HEK293 (cell line): ENCODE measurements around the gene PMFBP1.
A peak's percentile ranks its signal among the peaks of the same experiment; 100 is the strongest.

ENCODE experiments used
- CTCF ChIA-PET: fragments of 350-600 bp; formaldehyde crosslinking; extraction: SDS; loops from one replicate; lab custom pipeline; 2021; ENCODE audit warnings: antibody characterized with exemption; lab: Yijun Ruan, JAX
- POLR2A ChIA-PET: fragments of 300-600 bp; formaldehyde crosslinking; extraction: SDS; loops from one replicate; lab custom pipeline; 2020; ENCODE audit warnings: antibody characterized with exemption, inconsistent platforms; lab: Yijun Ruan, JAX
- H3K27ac ChIP-seq: fragments of 200-500 bp; sonication (Bioruptor generic); 2 replicates; pipeline ENCODE4 v1.5.1; 2014; ENCODE audit warnings: low read depth, low read length, control low read depth, inconsistent platforms; ENCODE audit errors: extremely low read depth
- H3K36me3 ChIP-seq, 2 experiments: fragments of 200-500 bp in 1 of 2; sonication (Bioruptor generic) in 1 of 2; 1 replicate in 1 of 2; 2 replicates in 1 of 2; pipeline ENCODE4 v1.5.1; 2014 to 2017; ENCODE audit warnings: inconsistent platforms in 2 of 2, low read length in 2 of 2; ENCODE audit not compliant: control insufficient read depth in 2 of 2, insufficient read depth in 1 of 2
- H3K4me1 ChIP-seq: fragments of 200-500 bp; sonication (Bioruptor generic); 2 replicates; pipeline ENCODE4 v1.5.1; 2014; ENCODE audit warnings: mild to moderate bottlenecking, low read length, inconsistent platforms; ENCODE audit not compliant: control insufficient read depth, insufficient read depth
- H3K4me3 ChIP-seq: 2 replicates; pipeline ENCODE4 v1.5.1; 2011; ENCODE audit warnings: low read depth, mild to moderate bottlenecking, control low read depth, low read length, moderate library complexity
- H3K9me3 ChIP-seq: fragments of 200-500 bp; sonication (Bioruptor generic); 2 replicates; pipeline ENCODE4 v1.5.1; 2014; ENCODE audit warnings: low read depth, low read length, inconsistent platforms; ENCODE audit not compliant: control insufficient read depth, insufficient read depth
- EGR2 ChIP-seq: fragments of 450-650 bp; formaldehyde crosslinking; IDR thresholded peaks from 2 replicates; pipeline ENCODE4 v1.5.1; 2016; ENCODE audit warnings: low read depth, missing biosample characterization, missing genetic modification characterization
- KLF10 ChIP-seq: fragments of 450-650 bp; IDR thresholded peaks from 2 replicates; pipeline ENCODE4 v1.5.1; 2018; ENCODE audit warnings: missing biosample characterization, mild to moderate bottlenecking, missing genetic modification characterization
- PRDM1 ChIP-seq: fragments of 450-650 bp; formaldehyde crosslinking; IDR thresholded peaks from 2 replicates; pipeline ENCODE4; 2016; ENCODE audit warnings: missing biosample characterization, missing genetic modification characterization
- PRDM4 ChIP-seq: fragments of 450-650 bp; formaldehyde crosslinking; IDR thresholded peaks from 2 replicates; pipeline ENCODE4 v1.5.1; 2017; ENCODE audit warnings: missing biosample characterization, missing genetic modification characterization
- WT1 ChIP-seq: fragments of 450-650 bp; formaldehyde crosslinking; IDR thresholded peaks from 2 replicates; pipeline ENCODE4 v1.5.1; 2016; ENCODE audit warnings: missing biosample characterization, missing genetic modification characterization
- ZBTB7A ChIP-seq: fragments of 450-650 bp; formaldehyde crosslinking; IDR thresholded peaks from 2 replicates; pipeline ENCODE4 v1.5.1; 2016; ENCODE audit warnings: low read depth, missing biosample characterization, missing genetic modification characterization
- ZFP41 ChIP-seq: fragments of 450-650 bp; formaldehyde crosslinking; IDR thresholded peaks from 2 replicates; pipeline ENCODE4 v1.5.1; 2016; ENCODE audit warnings: missing biosample characterization, missing genetic modification characterization, borderline replicate concordance
- ZNF148 ChIP-seq: fragments of 450-650 bp; formaldehyde crosslinking; IDR thresholded peaks from 2 replicates; pipeline ENCODE4 v1.5.0; 2017; ENCODE audit warnings: missing biosample characterization, missing genetic modification characterization, borderline replicate concordance
- ZNF16 ChIP-seq: fragments of 450-650 bp; formaldehyde crosslinking; IDR thresholded peaks from 2 replicates; pipeline ENCODE4 v1.5.1; 2016; ENCODE audit warnings: low read depth, missing biosample characterization, missing genetic modification characterization
- ZNF174 ChIP-seq: fragments of 450-650 bp; formaldehyde crosslinking; IDR thresholded peaks from 2 replicates; pipeline ENCODE4 v1.5.0; 2017; ENCODE audit warnings: missing biosample characterization, mild to moderate bottlenecking, missing genetic modification characterization
- ZNF19 ChIP-seq: fragments of 450-650 bp; formaldehyde crosslinking; IDR thresholded peaks from 2 replicates; pipeline ENCODE4; 2016; ENCODE audit warnings: missing biosample characterization, missing genetic modification characterization, low read depth
- ZNF202 ChIP-seq: fragments of 450-650 bp; formaldehyde crosslinking; IDR thresholded peaks from 2 replicates; pipeline ENCODE4 v1.5.1; 2016; ENCODE audit warnings: missing biosample characterization, missing genetic modification characterization, borderline replicate concordance
- ZNF214 ChIP-seq: fragments of 450-650 bp; formaldehyde crosslinking; IDR thresholded peaks from 2 replicates; pipeline ENCODE4 v1.5.1; 2017; ENCODE audit warnings: missing biosample characterization, mild to moderate bottlenecking, missing genetic modification characterization, borderline replicate concordance
- ZNF311 ChIP-seq: fragments of 450-650 bp; formaldehyde crosslinking; IDR thresholded peaks from 2 replicates; pipeline ENCODE4 v1.5.1; 2017; ENCODE audit warnings: missing biosample characterization, missing genetic modification characterization, borderline replicate concordance
- ZNF488 ChIP-seq: fragments of 450-650 bp; formaldehyde crosslinking; IDR thresholded peaks from 2 replicates; pipeline ENCODE4 v1.5.1; 2016; ENCODE audit warnings: missing biosample characterization, missing genetic modification characterization
- ZNF510 ChIP-seq: fragments of 450-650 bp; formaldehyde crosslinking; IDR thresholded peaks from 2 replicates; pipeline ENCODE4 v1.5.1; 2018; ENCODE audit warnings: mild to moderate bottlenecking, missing genetic modification characterization, missing biosample characterization; ENCODE audit not compliant: insufficient replicate concordance
- ZNF571 ChIP-seq: fragments of 450-650 bp; formaldehyde crosslinking; IDR thresholded peaks from 2 replicates; pipeline ENCODE4 v1.5.0; 2017; ENCODE audit warnings: missing biosample characterization, missing genetic modification characterization
- ZNF621 ChIP-seq: fragments of 450-650 bp; formaldehyde crosslinking; IDR thresholded peaks from 2 replicates; pipeline ENCODE4 v1.5.1; 2017; ENCODE audit warnings: missing biosample characterization, missing genetic modification characterization
- ZNF707 ChIP-seq: fragments of 450-650 bp; formaldehyde crosslinking; IDR thresholded peaks from 2 replicates; pipeline ENCODE4 v1.5.1; 2016; ENCODE audit warnings: missing biosample characterization, missing genetic modification characterization
- ZNF792 ChIP-seq: fragments of 450-650 bp; formaldehyde crosslinking; IDR thresholded peaks from 2 replicates; pipeline ENCODE4 v1.5.1; 2016; ENCODE audit warnings: missing biosample characterization, missing genetic modification characterization
- ZNF830 ChIP-seq: fragments of 450-650 bp; IDR thresholded peaks from 2 replicates; pipeline ENCODE4 v1.5.0; 2018; ENCODE audit warnings: missing biosample characterization, missing genetic modification characterization, low read depth, mild to moderate bottlenecking, moderate library complexity
- ZSCAN23 ChIP-seq: fragments of 450-650 bp; formaldehyde crosslinking; IDR thresholded peaks from 2 replicates; pipeline ENCODE4 v1.5.1; 2016; ENCODE audit warnings: missing biosample characterization, missing genetic modification characterization
- TF ChIP-seq, protein P1 (sequence below): fragments of 450-650 bp; formaldehyde crosslinking; IDR thresholded peaks from 2 replicates; pipeline ENCODE4 v1.5.1; 2016; ENCODE audit warnings: missing biosample characterization, missing genetic modification characterization
- TF ChIP-seq, protein P2 (sequence below): fragments of 450-650 bp; formaldehyde crosslinking; IDR thresholded peaks from 2 replicates; pipeline ENCODE4 v1.5.1; 2016; ENCODE audit warnings: missing biosample characterization, missing genetic modification characterization

The PMFBP1 gene

DNA sequence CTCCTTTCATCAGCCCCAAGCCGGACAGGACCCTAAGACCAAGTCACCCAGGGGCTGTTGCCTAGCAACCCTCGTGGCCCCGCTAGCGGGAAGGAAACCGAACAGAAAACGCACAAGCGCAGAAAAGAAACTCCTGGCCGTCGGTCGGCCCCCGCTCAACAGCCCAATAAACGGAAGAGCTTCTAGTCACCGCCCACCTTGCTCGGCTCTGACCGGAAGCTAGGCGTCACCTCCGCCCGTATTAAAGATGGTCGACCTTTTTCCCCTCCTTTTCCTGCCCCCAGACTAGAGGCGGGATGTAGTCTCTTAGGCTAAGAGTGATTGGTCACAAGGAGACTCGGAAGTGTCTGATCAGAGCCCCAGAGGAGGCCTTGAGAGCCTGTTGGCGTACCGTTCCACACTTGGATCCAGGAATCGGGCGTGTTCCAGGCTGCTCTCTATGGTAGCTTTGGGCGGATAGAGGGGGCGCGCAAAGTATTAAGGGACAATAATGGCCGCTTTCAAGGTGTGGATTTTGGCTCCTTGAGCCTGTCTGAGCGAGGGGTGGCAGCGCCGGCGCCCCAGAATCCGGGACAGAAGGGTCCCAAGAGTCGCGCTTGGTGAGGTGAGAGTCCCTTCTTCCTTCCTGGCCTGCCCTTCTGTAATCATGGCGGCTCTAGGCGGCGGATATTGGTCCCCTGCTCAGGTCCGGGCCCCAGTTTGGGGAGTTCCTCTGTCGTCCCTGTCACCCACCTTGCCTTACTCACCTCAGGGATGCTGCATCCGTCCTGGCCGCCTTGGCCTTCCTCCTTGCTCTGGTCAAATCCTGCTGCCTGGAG lies 78.3 kb downstream of the PMFBP1 start, which contains the start of the genes DHX38 and TXNL4B:
DHX38 (plus strand) TSS at position 400 of the 818 bp plus-strand sequence. CDS start 2,311 bp downstream, outside the sequence.
TXNL4B (minus strand) TSS at position 173 of the 818 bp plus-strand sequence. CDS start 2,871 bp downstream, outside the sequence.
- Histone ChIP-seq H3K36me3 (peaks cover 0 to 56% of the 10 kb centered on the region in 2 experiments; a peak in 2 of 3 replicates), H3K27ac (peak within 1 kb of the TSS; percentile 40; the same call in 1 of the 2 replicates), H3K4me3 (peak within 1 kb of the TSS; percentile 87), H3K9me3 (no peaks in the 10 kb centered on the region), H3K4me1 (peaks cover 4% of the 10 kb centered on the region; the same call in 1 of the 2 replicates)
- ChIA-PET POLR2A (interaction anchor here (0.7 to 1.4 kb wide), 9 partner anchors 11 to 1522 kb away, joined by 3 to 7 read pairs (median 3); no protein-coding TSS in a partner anchor), CTCF (interaction anchor here (0.6 to 2.3 kb wide), 3 partner anchors 27 to 387 kb away, joined by 3 to 5 read pairs (median 4); no protein-coding TSS in a partner anchor)
- TF ChIP-seq ZNF830 (tag by site-specific recombination) = no peak
- TF ChIP-seq ZBTB7A (tag by site-specific recombination) = no peak
- TF ChIP-seq ZNF19 (tag by site-specific recombination) = no peak
- TF ChIP-seq ZNF16 (tag by site-specific recombination) = no peak
- no peak for TF ChIP-seq ZNF792 (tag by site-specific recombination)
- TF ChIP-seq, protein P1, sequence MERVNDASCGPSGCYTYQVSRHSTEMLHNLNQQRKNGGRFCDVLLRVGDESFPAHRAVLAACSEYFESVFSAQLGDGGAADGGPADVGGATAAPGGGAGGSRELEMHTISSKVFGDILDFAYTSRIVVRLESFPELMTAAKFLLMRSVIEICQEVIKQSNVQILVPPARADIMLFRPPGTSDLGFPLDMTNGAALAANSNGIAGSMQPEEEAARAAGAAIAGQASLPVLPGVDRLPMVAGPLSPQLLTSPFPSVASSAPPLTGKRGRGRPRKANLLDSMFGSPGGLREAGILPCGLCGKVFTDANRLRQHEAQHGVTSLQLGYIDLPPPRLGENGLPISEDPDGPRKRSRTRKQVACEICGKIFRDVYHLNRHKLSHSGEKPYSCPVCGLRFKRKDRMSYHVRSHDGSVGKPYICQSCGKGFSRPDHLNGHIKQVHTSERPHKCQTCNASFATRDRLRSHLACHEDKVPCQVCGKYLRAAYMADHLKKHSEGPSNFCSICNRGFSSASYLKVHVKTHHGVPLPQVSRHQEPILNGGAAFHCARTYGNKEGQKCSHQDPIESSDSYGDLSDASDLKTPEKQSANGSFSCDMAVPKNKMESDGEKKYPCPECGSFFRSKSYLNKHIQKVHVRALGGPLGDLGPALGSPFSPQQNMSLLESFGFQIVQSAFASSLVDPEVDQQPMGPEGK (tag by site-specific recombination) = peak; percentile 73
- no peak for TF ChIP-seq ZFP41
- no peak for TF ChIP-seq ZSCAN23 (tag by site-specific recombination)
- no peak for TF ChIP-seq ZNF510 (tag by site-specific recombination)
- TF ChIP-seq PRDM1 (tag by site-specific recombination) = no peak
- TF ChIP-seq EGR2 (tag by site-specific recombination) = peak; percentile 68
- no peak for TF ChIP-seq ZNF148 (tag by site-specific recombination)
- no peak for TF ChIP-seq ZNF214
- no peak for TF ChIP-seq ZNF707
- 0 out of 2 replicates have a peak, but pooled peaks have one; percentile 9 for TF ChIP-seq PRDM4
- no peak for TF ChIP-seq ZNF488 (tag by site-specific recombination)
- TF ChIP-seq ZNF202 (tag by site-specific recombination) = no peak
- TF ChIP-seq, protein P2, sequence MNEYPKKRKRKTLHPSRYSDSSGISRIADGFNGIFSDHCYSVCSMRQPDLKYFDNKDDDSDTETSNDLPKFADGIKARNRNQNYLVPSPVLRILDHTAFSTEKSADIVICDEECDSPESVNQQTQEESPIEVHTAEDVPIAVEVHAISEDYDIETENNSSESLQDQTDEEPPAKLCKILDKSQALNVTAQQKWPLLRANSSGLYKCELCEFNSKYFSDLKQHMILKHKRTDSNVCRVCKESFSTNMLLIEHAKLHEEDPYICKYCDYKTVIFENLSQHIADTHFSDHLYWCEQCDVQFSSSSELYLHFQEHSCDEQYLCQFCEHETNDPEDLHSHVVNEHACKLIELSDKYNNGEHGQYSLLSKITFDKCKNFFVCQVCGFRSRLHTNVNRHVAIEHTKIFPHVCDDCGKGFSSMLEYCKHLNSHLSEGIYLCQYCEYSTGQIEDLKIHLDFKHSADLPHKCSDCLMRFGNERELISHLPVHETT (tag by site-specific recombination) = no peak
- TF ChIP-seq ZNF621 (tag by site-specific recombination) = no peak
- TF ChIP-seq ZNF571 = no peak
- TF ChIP-seq WT1 (tag by site-specific recombination) = no peak
- TF ChIP-seq KLF10 (tag by site-specific recombination) = peak; percentile 32; the same call in 1 of the 2 replicates
- TF ChIP-seq ZNF174 (tag by site-specific recombination) = no peak
- TF ChIP-seq ZNF311 (tag by site-specific recombination) = no peak
